DOHH2 (cell line): ENCODE data around the gene RGS3.

ENCODE experiments used
- EZH2phosphoT487 ChIP-seq: fragments of 200-600 bp; sonication (generic); IDR thresholded peaks from 2 replicates; pipeline ENCODE4 v1.6.1; 2017; ENCODE audit warnings: borderline replicate concordance, mild to moderate bottlenecking, antibody characterized with exemption, low read length, moderate library complexity, mixed read lengths
- TF ChIP-seq, protein P1 (sequence below): fragments of 200-600 bp; sonication (generic); IDR thresholded peaks from one replicate; pipeline ENCODE4 v1.5.1; 2014; ENCODE audit warnings: antibody characterized with exemption, mild to moderate bottlenecking, low read depth, low read length; ENCODE audit not compliant: poor library complexity, severe bottlenecking

DNA sequence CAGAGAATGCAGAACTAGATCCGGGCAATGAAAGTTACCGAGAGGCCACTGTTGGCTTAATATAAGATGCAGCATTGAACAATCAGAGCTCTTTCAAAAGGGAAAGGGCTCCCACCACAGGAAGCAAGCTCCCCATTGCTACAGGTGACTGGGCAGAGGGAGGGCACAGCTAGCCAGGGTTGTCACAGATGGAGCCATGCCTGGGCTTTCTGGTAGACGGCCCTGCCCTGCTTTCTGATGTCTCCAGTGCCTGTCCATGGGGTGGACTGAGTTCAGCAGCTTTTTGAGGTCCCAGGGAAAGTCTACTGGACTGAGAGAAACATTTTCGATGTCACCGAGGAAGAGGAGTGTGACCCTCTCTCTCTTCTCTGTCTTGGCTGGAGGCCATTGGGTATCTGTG lies 14.1 kb downstream of the RGS3 start:
- TF ChIP-seq, protein P1, sequence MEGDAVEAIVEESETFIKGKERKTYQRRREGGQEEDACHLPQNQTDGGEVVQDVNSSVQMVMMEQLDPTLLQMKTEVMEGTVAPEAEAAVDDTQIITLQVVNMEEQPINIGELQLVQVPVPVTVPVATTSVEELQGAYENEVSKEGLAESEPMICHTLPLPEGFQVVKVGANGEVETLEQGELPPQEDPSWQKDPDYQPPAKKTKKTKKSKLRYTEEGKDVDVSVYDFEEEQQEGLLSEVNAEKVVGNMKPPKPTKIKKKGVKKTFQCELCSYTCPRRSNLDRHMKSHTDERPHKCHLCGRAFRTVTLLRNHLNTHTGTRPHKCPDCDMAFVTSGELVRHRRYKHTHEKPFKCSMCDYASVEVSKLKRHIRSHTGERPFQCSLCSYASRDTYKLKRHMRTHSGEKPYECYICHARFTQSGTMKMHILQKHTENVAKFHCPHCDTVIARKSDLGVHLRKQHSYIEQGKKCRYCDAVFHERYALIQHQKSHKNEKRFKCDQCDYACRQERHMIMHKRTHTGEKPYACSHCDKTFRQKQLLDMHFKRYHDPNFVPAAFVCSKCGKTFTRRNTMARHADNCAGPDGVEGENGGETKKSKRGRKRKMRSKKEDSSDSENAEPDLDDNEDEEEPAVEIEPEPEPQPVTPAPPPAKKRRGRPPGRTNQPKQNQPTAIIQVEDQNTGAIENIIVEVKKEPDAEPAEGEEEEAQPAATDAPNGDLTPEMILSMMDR = no peak
- TF ChIP-seq EZH2phosphoT487 = no peak
